ENCODE measurements around the gene AMPD3. TPM values are rescaled to one million over a fixed set of nuclear protein-coding genes. Genes with fewer than 3 reads are reported as not detected.

AMPD3 gene
- polyA plus RNA-seq, 1 donor from 2014 or later = not detected

DNA sequence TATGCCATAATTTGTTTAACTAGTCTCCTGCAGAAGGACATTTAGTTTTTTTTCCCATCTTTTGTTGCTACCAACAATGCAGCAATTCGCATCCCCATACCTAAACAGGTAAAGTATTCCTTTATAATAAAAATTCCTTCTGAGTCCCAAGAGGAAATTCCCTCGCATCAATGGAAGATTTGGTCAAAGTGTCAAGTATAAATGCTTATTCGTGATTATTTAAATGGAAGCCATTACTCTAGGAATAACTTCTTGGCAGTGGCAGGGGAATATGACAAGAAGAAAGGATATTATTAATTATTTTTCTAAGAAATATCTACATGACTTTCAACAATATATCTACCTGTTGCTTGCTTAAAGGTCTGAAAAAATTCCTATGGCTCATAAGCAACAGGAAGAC is 60.4 kb downstream of the AMPD3 start:
- Histone ChIP-seq H3K9me2 (ENCODE audit: insufficient read depth, low read length) (no peaks in the 10 kb centered on the region), H3K27me3 (ENCODE audit: insufficient read depth, low read depth, low read length) (no peaks in the 10 kb centered on the region), H4K20me1 (ENCODE audit: insufficient read depth) (no peaks in the 10 kb centered on the region), H3K9ac (ENCODE audit: low read length) (no peak overlapping the region), H3K4me3 (ENCODE audit: low read length) (no peak overlapping the region), H3K4me2 (ENCODE audit: low read length) (no peak overlapping the region), H3K36me3 (ENCODE audit: insufficient read depth, low read length) (peaks cover 5% of the 10 kb centered on the region), H2AFZ (ENCODE audit: low read depth, low read length) (no peak overlapping the region), H3K9me3 (ENCODE audit: low read length) (no peaks in the 10 kb centered on the region), H3K27ac (ENCODE audit: low read length) (no peak overlapping the region), H3K79me2 (replicated peaks; ENCODE audit: insufficient read depth, low read length) (no peaks in the 10 kb centered on the region), H3F3A (ENCODE audit: insufficient read depth, low read length, poor library complexity, severe bottlenecking) (no peaks in the 10 kb centered on the region)
- TF ChIP-seq, protein P1, sequence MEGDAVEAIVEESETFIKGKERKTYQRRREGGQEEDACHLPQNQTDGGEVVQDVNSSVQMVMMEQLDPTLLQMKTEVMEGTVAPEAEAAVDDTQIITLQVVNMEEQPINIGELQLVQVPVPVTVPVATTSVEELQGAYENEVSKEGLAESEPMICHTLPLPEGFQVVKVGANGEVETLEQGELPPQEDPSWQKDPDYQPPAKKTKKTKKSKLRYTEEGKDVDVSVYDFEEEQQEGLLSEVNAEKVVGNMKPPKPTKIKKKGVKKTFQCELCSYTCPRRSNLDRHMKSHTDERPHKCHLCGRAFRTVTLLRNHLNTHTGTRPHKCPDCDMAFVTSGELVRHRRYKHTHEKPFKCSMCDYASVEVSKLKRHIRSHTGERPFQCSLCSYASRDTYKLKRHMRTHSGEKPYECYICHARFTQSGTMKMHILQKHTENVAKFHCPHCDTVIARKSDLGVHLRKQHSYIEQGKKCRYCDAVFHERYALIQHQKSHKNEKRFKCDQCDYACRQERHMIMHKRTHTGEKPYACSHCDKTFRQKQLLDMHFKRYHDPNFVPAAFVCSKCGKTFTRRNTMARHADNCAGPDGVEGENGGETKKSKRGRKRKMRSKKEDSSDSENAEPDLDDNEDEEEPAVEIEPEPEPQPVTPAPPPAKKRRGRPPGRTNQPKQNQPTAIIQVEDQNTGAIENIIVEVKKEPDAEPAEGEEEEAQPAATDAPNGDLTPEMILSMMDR (IDR thresholded peaks at IDR 0.05; ENCODE audit: poor library complexity, severe bottlenecking) = no peak
- no peak for TF ChIP-seq MXI1 (conservative IDR thresholded peaks at IDR 0.05; ENCODE audit: poor library complexity, severe bottlenecking)
- TF ChIP-seq POLR2AphosphoS5 (IDR thresholded peaks at IDR 0.05) = no peak
- TF ChIP-seq EZH2 (IDR thresholded peaks at IDR 0.05; ENCODE audit: borderline replicate concordance, insufficient read depth, low read length, poor library complexity, severe bottlenecking) = no peak
- TF ChIP-seq EP300 (conservative IDR thresholded peaks at IDR 0.05; ENCODE audit: poor library complexity, severe bottlenecking) = no peak
- no peak for TF ChIP-seq SMC3 (conservative IDR thresholded peaks at IDR 0.05; ENCODE audit: poor library complexity)

DNA sequence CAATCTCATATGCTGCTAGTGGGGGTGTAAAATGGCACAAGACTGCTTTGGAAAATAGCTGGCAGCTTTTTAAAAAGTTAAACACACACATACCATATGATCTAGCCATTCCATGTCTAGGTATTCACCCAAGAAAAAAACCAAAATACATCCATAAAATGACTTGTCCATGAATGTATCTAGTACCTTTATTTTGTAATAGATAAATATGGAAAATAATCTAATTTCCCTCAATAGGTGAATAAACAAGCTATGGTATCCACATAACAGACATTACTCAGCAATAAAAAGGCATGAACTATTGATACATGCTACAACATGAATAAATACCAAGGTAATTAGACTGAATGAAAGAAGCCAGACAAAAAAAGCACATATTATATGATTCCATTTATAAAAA is 63.1 kb downstream of the AMPD3 start:
- TF ChIP-seq RAD21 (conservative IDR thresholded peaks at IDR 0.05) (no peak), SMC3 (conservative IDR thresholded peaks at IDR 0.05; ENCODE audit: poor library complexity) (no peak)
- TF ChIP-seq, protein P1 (IDR thresholded peaks at IDR 0.05; ENCODE audit: poor library complexity, severe bottlenecking) = no peak
- Histone ChIP-seq H3K27ac (ENCODE audit: low read length) (no peak overlapping the region), H3K79me2 (replicated peaks; ENCODE audit: insufficient read depth, low read length) (no peaks in the 10 kb centered on the region)

DNA sequence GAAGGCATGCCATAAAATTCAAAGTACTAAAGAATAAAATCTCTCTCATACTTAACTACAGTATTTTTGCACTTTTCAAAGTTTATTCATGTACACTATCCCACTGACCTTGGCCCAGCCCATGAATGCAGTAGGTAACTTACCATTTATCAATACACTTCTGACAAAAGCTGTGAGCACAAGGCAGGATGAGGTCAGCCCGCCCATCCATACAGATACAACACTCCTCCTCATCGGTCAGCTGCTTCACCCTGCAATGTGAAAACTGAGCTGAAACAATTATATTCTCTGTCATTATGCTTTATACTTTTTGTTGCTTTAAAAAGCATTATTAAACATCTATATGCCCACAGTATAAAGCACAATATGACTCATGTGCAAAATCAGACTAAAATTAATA is 63.8 kb downstream of the AMPD3 start:
- Histone ChIP-seq H3K4me3 (ENCODE audit: low read length) (no peak overlapping the region), H3F3A (ENCODE audit: insufficient read depth, low read length, poor library complexity, severe bottlenecking) (no peaks in the 10 kb centered on the region), H3K9ac (ENCODE audit: low read length) (no peak overlapping the region), H3K27me3 (ENCODE audit: insufficient read depth, low read depth, low read length) (no peaks in the 10 kb centered on the region), H3K36me3 (ENCODE audit: insufficient read depth, low read length) (peaks cover 5% of the 10 kb centered on the region), H3K79me2 (replicated peaks; ENCODE audit: insufficient read depth, low read length) (no peaks in the 10 kb centered on the region), H2AFZ (ENCODE audit: low read depth, low read length) (no peak overlapping the region), H4K20me1 (ENCODE audit: insufficient read depth) (no peaks in the 10 kb centered on the region), H3K9me3 (ENCODE audit: low read length) (no peaks in the 10 kb centered on the region), H3K27ac (ENCODE audit: low read length) (no peak overlapping the region), H3K4me2 (ENCODE audit: low read length) (no peak overlapping the region), H3K9me2 (ENCODE audit: insufficient read depth, low read length) (no peaks in the 10 kb centered on the region)
- TF ChIP-seq MXI1 (conservative IDR thresholded peaks at IDR 0.05; ENCODE audit: poor library complexity, severe bottlenecking) (no peak), TAF1 (IDR thresholded peaks at IDR 0.05; ENCODE audit: low read depth) (no peak), RAD21 (conservative IDR thresholded peaks at IDR 0.05) (no peak), SMC3 (conservative IDR thresholded peaks at IDR 0.05; ENCODE audit: poor library complexity) (no peak), EP300 (conservative IDR thresholded peaks at IDR 0.05; ENCODE audit: poor library complexity, severe bottlenecking) (no peak)
- TF ChIP-seq, protein P2, sequence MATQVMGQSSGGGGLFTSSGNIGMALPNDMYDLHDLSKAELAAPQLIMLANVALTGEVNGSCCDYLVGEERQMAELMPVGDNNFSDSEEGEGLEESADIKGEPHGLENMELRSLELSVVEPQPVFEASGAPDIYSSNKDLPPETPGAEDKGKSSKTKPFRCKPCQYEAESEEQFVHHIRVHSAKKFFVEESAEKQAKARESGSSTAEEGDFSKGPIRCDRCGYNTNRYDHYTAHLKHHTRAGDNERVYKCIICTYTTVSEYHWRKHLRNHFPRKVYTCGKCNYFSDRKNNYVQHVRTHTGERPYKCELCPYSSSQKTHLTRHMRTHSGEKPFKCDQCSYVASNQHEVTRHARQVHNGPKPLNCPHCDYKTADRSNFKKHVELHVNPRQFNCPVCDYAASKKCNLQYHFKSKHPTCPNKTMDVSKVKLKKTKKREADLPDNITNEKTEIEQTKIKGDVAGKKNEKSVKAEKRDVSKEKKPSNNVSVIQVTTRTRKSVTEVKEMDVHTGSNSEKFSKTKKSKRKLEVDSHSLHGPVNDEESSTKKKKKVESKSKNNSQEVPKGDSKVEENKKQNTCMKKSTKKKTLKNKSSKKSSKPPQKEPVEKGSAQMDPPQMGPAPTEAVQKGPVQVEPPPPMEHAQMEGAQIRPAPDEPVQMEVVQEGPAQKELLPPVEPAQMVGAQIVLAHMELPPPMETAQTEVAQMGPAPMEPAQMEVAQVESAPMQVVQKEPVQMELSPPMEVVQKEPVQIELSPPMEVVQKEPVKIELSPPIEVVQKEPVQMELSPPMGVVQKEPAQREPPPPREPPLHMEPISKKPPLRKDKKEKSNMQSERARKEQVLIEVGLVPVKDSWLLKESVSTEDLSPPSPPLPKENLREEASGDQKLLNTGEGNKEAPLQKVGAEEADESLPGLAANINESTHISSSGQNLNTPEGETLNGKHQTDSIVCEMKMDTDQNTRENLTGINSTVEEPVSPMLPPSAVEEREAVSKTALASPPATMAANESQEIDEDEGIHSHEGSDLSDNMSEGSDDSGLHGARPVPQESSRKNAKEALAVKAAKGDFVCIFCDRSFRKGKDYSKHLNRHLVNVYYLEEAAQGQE (IDR thresholded peaks at IDR 0.05; ENCODE audit: borderline replicate concordance) = no peak

More for the DNA sequence above, 63.1 kb downstream of the AMPD3 start:
- Histone ChIP-seq H3F3A (ENCODE audit: insufficient read depth, low read length, poor library complexity, severe bottlenecking) (no peaks in the 10 kb centered on the region), H3K4me3 (ENCODE audit: low read length) (no peak overlapping the region), H3K36me3 (ENCODE audit: insufficient read depth, low read length) (peaks cover 5% of the 10 kb centered on the region), H3K9ac (ENCODE audit: low read length) (no peak overlapping the region), H3K27me3 (ENCODE audit: insufficient read depth, low read depth, low read length) (no peaks in the 10 kb centered on the region), H3K9me2 (ENCODE audit: insufficient read depth, low read length) (no peaks in the 10 kb centered on the region), H3K4me2 (ENCODE audit: low read length) (no peak overlapping the region), H3K9me3 (ENCODE audit: low read length) (no peaks in the 10 kb centered on the region), H2AFZ (ENCODE audit: low read depth, low read length) (no peak overlapping the region), H4K20me1 (ENCODE audit: insufficient read depth) (no peaks in the 10 kb centered on the region)

Data from neural cell (in vitro differentiated cells).